Activated CD4-positive, CD25-positive, alpha-beta regulatory T cell treated with anti-CD3 and anti-CD28 coated beads, Interleukin-2, amount 50 U/mL, for 16 hours (primary cell): ENCODE data around the gene KCNAB3.

Experiments used
- DNase-seq: peaks from one replicate; pipeline ENCODE4 v3.0.0-alpha.2; 2020; ENCODE audit warnings: low read depth, low spot score

Gene KCNAB3

GRCh38 chr17:7880076-7880868 lies 49.4 kb downstream of the KCNAB3 start:
- no peak for DNase-seq

GRCh38 chr17:7878234-7878633 lies 51.4 kb downstream of the KCNAB3 start:
- no peak for DNase-seq

GRCh38 chr17:7875804-7876370 lies 53.8 kb downstream of the KCNAB3 start:
- no peak for DNase-seq

GRCh38 chr17:7873051-7873450 lies 56.6 kb downstream of the KCNAB3 start:
- DNase-seq = no peak
